GM21576 (cell line): Measurements from ENCODE around the gene PLD6.

ENCODE experiments used
- ATAC-seq: cut with Tn5 transposase; IDR thresholded peaks from one replicate; pipeline ENCODE4 v1.9.1; 2021; ENCODE audit warnings: mild to moderate bottlenecking, moderate library complexity; ENCODE audit not compliant: unreplicated experiment

Gene PLD6

GRCh38 chr17:17227608-17228520, 21.7 kb upstream of the PLD6 start:
- ATAC-seq, result no peak

- no peak for ATAC-seq
Observed at GRCh38 chr17:17226451-17227265, 20.5 kb upstream of the PLD6 start.

- no peak for ATAC-seq
Observed at GRCh38 chr17:17225901-17226300, 19.8 kb upstream of the PLD6 start.

- no peak for ATAC-seq
Observed at GRCh38 chr17:17224137-17224536, 18.0 kb upstream of the PLD6 start.

- ATAC-seq, result no peak
Observed at GRCh38 chr17:17223736-17224135, 17.6 kb upstream of the PLD6 start.

- ATAC-seq, result no peak
Observed at GRCh38 chr17:17221329-17221728, 15.2 kb upstream of the PLD6 start.

GRCh38 chr17:17220529-17220928, 14.4 kb upstream of the PLD6 start:
- ATAC-seq, result no peak

GRCh38 chr17:17217995-17218394, 11.9 kb upstream of the PLD6 start:
- ATAC-seq, result no peak

- no peak for ATAC-seq
Observed at GRCh38 chr17:17216776-17217175, 10.6 kb upstream of the PLD6 start.

GRCh38 chr17:17216236-17216635, 10.1 kb upstream of the PLD6 start:
- no peak for ATAC-seq

- ATAC-seq, result no peak
Observed at GRCh38 chr17:17215575-17215974, 9.4 kb upstream of the PLD6 start.

- no peak for ATAC-seq
Observed at GRCh38 chr17:17214646-17215436, 8.7 kb upstream of the PLD6 start.

- no peak for ATAC-seq
Observed at GRCh38 chr17:17213775-17214174, 7.6 kb upstream of the PLD6 start.

GRCh38 chr17:17207998-17208397, 1.9 kb upstream of the PLD6 start:
- ATAC-seq, result no peak

- ATAC-seq, result no peak
Observed at GRCh38 chr17:17206913-17207335, 791 bp upstream of the PLD6 start.

GRCh38 chr17:17205368-17206123, 587 bp downstream of the PLD6 start:
- ATAC-seq, result peak; percentile 25

- ATAC-seq, result no peak
Observed at GRCh38 chr17:17204635-17205231, 1.4 kb downstream of the PLD6 start.

- no peak for ATAC-seq
Observed at GRCh38 chr17:17204041-17204591, 2.0 kb downstream of the PLD6 start.

- ATAC-seq, result no peak
Observed at GRCh38 chr17:17203173-17203730, 2.9 kb downstream of the PLD6 start.
